IPS-18c (cell line): ENCODE data around the gene PTX4.
"Not testable (repeated sequence)": the region's sequence is repeated elsewhere in the genome, so short reads cannot be mapped to it uniquely, and the experiment has no call there.

Source experiments
- H3K4me3 ChIP-seq: 2 replicates; pipeline ENCODE4 v1.7.0; 2013; ENCODE audit warnings: low read depth, mild to moderate bottlenecking, low read length, moderate library complexity; ENCODE audit not compliant: insufficient read depth
- H3K9me3 ChIP-seq: one replicate; pipeline ENCODE4 v1.6.1; 2013; ENCODE audit warnings: mild to moderate bottlenecking, low read length, moderate library complexity; ENCODE audit not compliant: control insufficient read depth, insufficient read depth

Gene PTX4

DNA sequence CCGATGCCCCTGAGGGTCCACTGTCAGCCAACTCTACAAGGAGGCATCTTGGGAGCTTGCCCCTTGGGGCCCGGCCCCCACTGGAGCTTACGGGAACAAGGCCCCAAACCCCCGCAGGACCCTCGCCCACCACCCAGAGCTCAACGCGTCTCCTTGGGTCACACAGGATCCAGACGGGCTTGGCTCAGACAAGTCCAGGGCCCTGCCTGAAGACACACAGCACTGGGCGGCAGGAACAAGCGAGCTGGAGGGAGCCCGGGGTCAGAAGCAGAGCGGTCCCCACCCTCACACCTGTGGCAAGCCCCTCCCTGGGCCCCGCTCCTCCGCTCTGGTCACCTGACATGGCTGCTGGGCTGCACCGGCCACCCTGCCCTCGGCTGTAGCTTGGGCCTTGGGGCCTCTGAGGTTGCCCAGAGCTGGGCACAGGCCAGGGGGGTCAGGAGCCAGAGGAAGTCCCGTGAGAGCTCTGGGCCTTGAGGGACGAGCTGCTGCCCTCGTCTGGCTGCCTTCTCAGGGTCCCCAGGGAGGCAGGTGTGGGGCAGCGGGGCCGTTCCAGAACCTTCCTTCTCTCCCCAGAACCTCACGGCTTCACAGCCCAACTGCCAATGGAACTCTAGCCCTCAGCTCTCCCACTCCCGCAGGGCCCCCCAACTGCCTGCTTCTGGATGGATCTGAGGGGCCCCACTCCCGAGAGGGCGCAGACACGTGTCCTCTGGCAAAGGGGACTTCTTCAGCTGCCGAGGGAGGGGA lies 44.6 kb downstream of the PTX4 start, which contains the start of gene CCDC154:
Gene CCDC154 (minus strand): TSS at position 577 of the 750 bp plus-strand sequence. CDS start 234 bp downstream, at position 343.
- no peak within 1 kb of the TSS for H3K4me3 ChIP-seq
- no peaks in the 10 kb centered on the region for H3K9me3 ChIP-seq

DNA sequence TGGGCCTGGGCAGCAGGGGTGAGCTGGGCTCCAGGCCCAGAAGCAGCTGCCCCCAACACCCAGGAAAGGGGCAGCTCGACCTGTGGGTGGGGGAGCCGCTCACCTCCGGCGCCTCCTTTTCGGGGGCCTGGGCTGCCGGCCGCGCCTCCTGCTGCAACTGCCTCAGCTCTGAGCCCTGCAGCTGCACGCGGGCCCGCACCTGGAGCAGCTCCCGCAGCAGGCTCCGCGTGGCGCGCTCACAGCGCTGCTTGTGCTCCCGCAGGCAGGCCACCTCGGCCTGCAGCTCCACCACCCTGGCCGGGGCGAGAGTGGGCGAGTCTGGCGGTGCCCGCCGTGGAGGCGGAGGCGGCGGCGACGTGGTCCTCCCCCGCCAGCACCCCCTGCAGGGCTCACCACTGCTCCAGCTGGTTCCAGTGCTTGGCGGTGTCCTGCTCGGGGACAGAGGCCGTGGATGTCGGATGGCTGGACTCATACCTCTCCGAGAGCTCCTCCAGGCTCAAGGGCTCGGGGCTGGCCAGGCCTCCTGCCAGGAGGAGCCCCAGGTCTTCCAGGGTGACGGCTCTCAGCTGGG lies 45.3 kb downstream of the PTX4 start:
- Histone ChIP-seq H3K9me3 (no peaks in the 10 kb centered on the region), H3K4me3 (no peak overlapping the region)

DNA sequence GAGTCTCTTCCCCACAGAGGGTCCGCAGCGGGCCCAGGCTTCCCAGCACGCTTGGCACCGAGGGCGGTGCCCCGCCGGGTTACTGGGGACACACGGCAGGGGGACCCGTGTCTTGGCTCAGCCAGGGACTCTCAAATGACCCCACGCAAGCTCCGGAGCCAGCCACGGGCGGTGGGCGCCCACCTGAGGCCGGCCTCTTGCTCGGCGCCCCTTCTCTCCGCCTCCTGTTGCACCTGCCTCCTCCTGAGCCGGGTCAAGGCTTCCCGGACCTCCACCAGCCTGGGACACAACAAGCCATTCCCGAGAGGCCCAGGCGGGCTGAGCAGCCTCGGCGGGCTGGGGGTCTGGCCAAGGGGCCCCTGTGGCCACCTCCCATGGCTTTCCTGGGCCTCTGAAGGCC lies 46.0 kb downstream of the PTX4 start:
- Histone ChIP-seq H3K9me3 (no peaks in the 10 kb centered on the region), H3K4me3 (no peak overlapping the region)

DNA sequence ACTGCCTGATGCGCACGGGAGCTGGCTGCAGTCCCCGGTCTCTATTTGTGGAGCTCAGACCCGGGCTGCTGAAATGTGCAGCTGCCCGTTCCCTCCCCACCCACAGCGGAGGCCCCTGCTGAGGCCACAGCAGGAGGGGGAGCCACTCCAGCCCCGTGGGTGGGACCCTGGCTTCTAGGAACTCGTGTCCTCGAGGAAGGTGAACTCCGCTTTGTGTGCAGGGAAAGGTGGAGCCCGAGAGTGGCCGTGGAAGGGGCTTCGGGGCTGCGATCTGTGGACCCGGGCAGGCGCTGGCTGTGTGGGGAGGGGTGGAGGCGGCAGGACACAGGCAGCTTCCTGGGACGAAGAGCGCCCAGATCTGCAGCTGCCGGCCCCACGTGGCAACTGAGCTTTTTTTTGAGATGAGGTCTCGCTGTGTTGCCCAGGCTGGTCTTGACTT lies 47.3 kb downstream of the PTX4 start:
- Histone ChIP-seq H3K9me3 (no peaks in the 10 kb centered on the region), H3K4me3 (no peak overlapping the region)

DNA sequence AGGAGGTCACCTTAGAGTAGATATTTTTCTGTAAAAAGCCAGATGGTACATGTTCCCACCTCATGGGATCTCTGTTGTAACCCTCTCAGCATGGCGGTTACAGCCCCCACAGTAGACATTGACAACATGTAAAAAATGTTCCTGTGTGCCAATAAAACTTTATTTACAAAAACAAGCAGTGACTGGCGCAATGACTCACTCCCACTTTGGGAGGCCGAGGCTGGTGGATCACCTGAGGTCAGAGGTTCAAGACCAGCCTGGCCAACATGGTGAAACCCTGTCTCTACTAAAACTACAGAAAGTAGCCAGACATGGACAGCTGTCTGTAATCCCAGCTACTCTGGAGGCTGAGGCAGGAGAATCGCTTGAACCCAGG lies 49.1 kb downstream of the PTX4 start:
- H3K9me3 ChIP-seq, H3K4me3 ChIP-seq: not testable (repeated sequence)

DNA sequence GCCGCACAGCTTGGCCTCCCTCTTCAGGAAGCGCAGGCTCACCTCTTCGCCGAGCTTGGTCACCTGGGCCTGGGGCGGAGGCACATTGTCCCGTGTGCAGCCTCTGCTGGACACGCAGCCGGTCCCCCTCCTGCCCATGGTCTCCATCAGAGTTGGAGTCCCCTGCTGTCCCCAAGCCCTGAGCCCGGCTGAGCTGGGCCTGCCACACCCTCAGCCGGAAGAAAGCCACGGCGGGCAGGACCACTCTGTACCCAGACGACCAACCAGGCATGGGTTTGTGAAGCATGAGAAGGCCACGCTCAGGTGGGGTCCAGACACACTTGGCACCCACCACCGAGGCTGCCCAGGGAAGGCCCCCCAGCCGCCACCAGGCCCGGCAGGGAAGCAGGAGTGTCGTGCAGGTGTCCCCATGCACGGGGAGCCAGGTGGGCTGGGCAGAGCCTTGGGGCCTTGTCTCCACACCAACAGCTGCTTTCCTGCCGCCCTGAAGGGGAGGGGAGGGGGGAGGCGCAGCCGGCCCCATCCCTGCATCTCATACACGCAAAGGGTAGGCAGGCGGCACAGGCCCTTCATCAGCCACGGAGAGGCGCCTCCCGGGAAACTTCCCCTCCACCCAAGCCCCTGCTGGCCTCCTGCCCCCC lies 49.6 kb downstream of the PTX4 start:
- Histone ChIP-seq H3K9me3 (no peaks in the 10 kb centered on the region), H3K4me3 (no peak overlapping the region)

DNA sequence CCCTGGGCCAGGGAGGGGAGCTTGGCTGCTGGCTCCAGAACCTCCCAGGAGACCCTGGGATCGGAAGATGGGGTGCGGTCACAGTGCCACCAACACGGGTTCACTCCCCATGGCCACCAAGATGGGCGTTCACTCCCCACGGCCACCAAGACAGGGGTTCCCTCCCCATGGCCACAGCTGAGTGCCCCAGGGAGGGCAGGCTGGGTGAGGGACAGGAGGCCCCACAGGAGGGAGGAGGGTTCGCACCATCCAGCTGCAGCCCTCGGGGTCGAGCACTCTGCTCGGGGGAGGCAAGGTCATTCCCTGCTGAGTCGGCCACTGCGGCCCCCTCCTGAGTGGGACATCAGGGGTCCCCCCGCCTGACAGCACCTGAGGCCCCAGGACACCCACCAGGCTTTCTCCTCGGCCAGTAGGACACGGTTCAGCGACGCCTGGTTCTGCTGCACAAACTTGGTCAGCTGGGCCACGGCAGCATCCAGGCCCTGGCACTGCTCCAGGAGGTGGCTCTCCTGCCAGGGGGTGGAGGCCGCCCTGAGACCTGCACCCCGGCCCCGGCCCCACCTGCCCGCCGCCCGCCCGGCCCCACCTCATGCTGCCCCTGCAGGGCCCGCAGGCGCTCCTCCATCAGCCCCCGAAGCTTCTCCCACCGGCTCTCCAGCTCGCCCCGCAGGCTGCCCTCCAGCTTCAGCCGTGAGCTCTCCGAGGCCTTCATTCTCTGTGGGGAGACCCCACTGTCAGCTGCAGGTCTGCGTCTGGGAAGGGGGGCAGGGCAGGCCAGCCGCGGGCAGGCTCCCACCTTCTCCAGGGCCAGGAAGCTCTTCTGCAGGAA lies 50.3 kb downstream of the PTX4 start:
- Histone ChIP-seq H3K9me3 (no peaks in the 10 kb centered on the region), H3K4me3 (no peak overlapping the region)

DNA sequence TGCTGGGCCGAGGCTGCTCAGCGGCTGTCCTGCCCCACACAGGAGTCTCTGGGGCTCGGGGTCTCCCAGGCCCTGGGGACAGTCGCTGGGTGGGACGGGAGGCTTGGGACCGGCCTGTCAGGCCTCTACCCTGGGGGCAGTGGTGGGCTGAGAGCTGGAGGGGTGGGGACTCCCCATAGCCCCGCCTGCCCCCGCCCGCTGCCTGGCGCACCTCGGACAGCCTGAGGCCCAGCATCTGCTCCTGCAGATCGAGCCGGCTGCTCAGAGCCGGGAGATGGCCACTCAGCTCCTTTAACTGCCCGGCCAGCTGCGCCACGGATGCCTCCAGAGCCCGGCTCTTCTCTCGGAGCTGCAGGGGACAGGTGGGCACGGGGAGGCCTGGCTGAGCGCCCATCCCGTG lies 51.1 kb downstream of the PTX4 start:
- H3K4me3 ChIP-seq = no peak overlapping the region
- no peaks in the 10 kb centered on the region for H3K9me3 ChIP-seq

DNA sequence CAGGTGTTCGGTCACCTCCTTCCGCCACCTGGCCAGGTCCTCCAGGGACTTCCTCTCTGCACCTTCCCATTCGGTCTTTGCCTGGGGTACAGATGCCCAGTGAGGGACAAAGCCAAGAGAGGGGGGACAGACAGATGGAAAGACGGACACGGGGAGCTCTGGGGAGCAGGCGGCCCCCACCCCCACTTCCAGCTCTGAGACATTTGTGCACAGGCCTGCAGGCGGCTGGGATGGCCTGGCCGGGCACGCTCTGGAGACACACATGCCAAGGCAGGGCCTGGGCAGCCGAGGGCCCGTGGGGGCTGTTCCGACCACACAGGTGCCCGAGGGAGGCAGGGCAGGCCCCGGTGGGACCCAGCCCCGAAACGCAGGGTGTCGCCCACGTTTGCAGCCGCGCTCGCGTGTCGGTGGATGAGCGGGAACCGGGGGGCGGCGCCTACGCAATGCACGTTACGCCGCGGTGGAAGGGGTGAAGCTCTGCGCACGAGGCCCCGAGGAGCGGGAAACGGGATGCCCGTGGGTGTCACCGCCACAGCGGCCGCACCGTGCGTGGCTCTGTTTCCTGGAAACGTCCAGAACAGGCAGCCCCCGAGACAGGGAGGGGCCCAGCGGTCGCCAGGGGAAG lies 51.9 kb downstream of the PTX4 start:
- H3K9me3 ChIP-seq = no peaks in the 10 kb centered on the region
- no peak overlapping the region for H3K4me3 ChIP-seq

DNA sequence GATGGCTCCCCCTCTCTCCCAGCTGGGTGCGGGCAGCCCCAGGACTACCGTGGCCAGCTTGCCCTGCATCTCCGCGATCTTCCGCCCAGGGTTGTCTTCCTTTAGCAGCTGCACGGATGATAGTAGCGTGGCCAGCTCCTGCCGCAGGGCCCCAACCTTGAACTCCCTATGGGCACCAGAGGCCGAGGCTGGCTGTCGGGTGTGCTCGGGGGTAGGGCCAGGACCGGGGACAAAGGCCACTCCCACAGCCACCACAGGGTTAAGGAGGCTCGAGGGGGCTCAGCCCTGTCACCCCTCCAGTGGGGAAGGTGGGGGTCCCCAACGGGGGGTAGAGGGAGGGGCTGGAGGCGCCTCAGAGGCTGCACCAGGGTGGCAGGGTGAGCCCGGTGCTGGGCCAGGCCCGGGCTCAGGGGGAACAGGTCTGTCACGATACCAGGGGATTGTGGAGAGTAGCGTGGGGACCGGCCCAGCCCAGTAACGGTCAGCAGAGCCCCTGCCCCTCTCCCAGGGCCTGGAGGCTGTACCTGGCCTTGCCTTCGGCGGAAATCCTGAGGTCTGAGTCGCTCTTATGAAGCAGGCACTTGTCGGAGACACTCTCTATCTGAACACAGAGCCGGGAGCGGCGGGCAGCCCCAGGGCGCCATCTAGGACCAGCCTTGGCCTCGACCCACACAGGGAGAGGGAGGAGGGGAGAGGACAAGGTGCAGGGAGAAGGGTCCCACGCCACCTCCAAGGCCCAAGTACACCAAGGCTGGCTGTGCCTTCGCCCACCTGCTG lies 52.6 kb downstream of the PTX4 start:
- Histone ChIP-seq H3K4me3 (no peak overlapping the region), H3K9me3 (no peaks in the 10 kb centered on the region)
